HepG2 (cell line): ENCODE data around the gene MGAT5. TPM values are rescaled to one million over a fixed set of nuclear protein-coding genes. Genes with fewer than 3 reads are reported as not detected.

Experiments
- ATAC-seq: fragments of 200-7000 bp; cut with Tn5 transposase; 3 replicates; pipeline ENCODE4 v1.9.1; 2020; ENCODE audit warnings: mild to moderate bottlenecking, moderate library complexity
- BruUV-seq: library from RNA; stranded (reverse); fragments of 400-500 nt; replicated peaks from 2 replicates; lab custom pipeline; 2021; lab: Mats Ljungman, UMichigan
- CTCF ChIA-PET: fragments of 300-600 bp; formaldehyde crosslinking; extraction: SDS; loops from one replicate; lab custom pipeline; 2021; ENCODE audit warnings: low total read pairs, inconsistent platforms, low intra/inter-chr PET ratio; lab: Yijun Ruan, JAX
- POLR2A ChIA-PET: fragments of 350-600 bp; sonication (Branson Sonifier 250); formaldehyde crosslinking; loops from one replicate; lab custom pipeline; 2020; ENCODE audit warnings: antibody characterized with exemption, inconsistent platforms; lab: Yijun Ruan, JAX
- DNase-seq: peaks from one replicate; pipeline ENCODE4 v3.0.0-alpha.2; 2015; ENCODE audit warnings: low spot score
- FAIRE-seq: peaks from 3 replicates; lab custom pipeline; 2011; peaks lifted over from hg19 to GRCh38; lab: Jason Lieb, UNC
- H2AFZ ChIP-seq: one replicate; pipeline ENCODE4 v1.6.1; 2011; ENCODE audit warnings: low read length, inconsistent platforms
- H3K27ac ChIP-seq: fragments of 300-600 bp; 3 replicates; pipeline ENCODE4 v1.8.0; 2011; ENCODE audit warnings: mixed run types, mild to moderate bottlenecking, mixed read lengths, low read length, inconsistent platforms; ENCODE audit not compliant: insufficient read depth; ENCODE audit errors: extremely low read length
- H3K27me3 ChIP-seq, 2 experiments: fragments of 200-600 bp in 1 of 2; 2 replicates in 1 of 2; 3 replicates in 1 of 2; pipeline versions ENCODE4 v1.6.0 to v1.8.0; 2011; ENCODE audit warnings: low read length in 2 of 2, mild to moderate bottlenecking in 2 of 2, moderate library complexity in 2 of 2, inconsistent platforms in 1 of 2; ENCODE audit not compliant: insufficient read depth in 2 of 2, control insufficient read depth in 1 of 2
- H3K36me3 ChIP-seq, 2 experiments: fragments of 200-600 bp in 1 of 2; replicated peaks in 1 of 2; 2 replicates in 1 of 2; 3 replicates in 1 of 2; pipeline versions ENCODE4 v1.5.1 to v1.8.0; 2011; ENCODE audit warnings: low read length in 2 of 2, inconsistent platforms in 1 of 2; ENCODE audit not compliant: insufficient read depth in 2 of 2, control insufficient read depth in 1 of 2
- H3K4me1 ChIP-seq: 2 replicates; pipeline ENCODE4 v1.5.1; 2012; ENCODE audit warnings: low read length, inconsistent platforms; ENCODE audit not compliant: insufficient read depth
- H3K4me2 ChIP-seq: 2 replicates; pipeline ENCODE4 v1.6.0; 2011; ENCODE audit warnings: low read depth, low read length, inconsistent platforms
- H3K4me3 ChIP-seq, 3 experiments: fragments of 200-600 bp in 1 of 3; sonication (generic), shearing (Covaris generic) in 1 of 3; replicated peaks in 1 of 3; 2 replicates each; pipeline ENCODE4 v1.5.1; 2011 to 2016; ENCODE audit warnings: low read length in 3 of 3, inconsistent platforms in 2 of 3, low read depth in 2 of 3, mild to moderate bottlenecking in 2 of 3, control low read depth in 1 of 3, mixed read lengths in 1 of 3; ENCODE audit not compliant: insufficient read depth in 1 of 3
- H3K79me2 ChIP-seq: one replicate; pipeline ENCODE4 v1.6.1; 2011; ENCODE audit warnings: low read length, inconsistent platforms; ENCODE audit not compliant: insufficient read depth
- H3K9ac ChIP-seq: 2 replicates; pipeline ENCODE4 v1.6.0; 2011; ENCODE audit warnings: mild to moderate bottlenecking, low read depth, low read length, inconsistent platforms; ENCODE audit not compliant: insufficient read depth
- H3K9me3 ChIP-seq: 2 replicates; pipeline ENCODE4 v1.5.1; 2012; ENCODE audit warnings: mild to moderate bottlenecking, low read length
- H4K20me1 ChIP-seq: 2 replicates; pipeline ENCODE4 v1.6.0; 2011; ENCODE audit warnings: inconsistent platforms, mild to moderate bottlenecking, low read length, moderate library complexity; ENCODE audit not compliant: insufficient read depth
- ARHGAP35 ChIP-seq: sonication (generic); formaldehyde crosslinking; IDR thresholded peaks from 2 replicates; pipeline ENCODE4 v1.9.0; 2022; ENCODE audit warnings: mild to moderate bottlenecking, inconsistent platforms, moderate library complexity, missing genetic modification reagents, borderline replicate concordance
- ASH2L ChIP-seq: fragments of 300-600, 200-600 bp; sonication (generic); IDR thresholded peaks from 2 replicates; pipeline ENCODE4 v1.7.0; 2017; ENCODE audit warnings: low read depth, mild to moderate bottlenecking, moderate library complexity, mixed read lengths, low read length; ENCODE audit not compliant: insufficient read length
- ESRRA ChIP-seq: sonication (generic); formaldehyde crosslinking; IDR thresholded peaks from 2 replicates; pipeline ENCODE4 v1.5.1; 2020; ENCODE audit warnings: mild to moderate bottlenecking, low read depth, missing genetic modification reagents
- MAZ ChIP-seq, 2 experiments: sonication (generic) in 1 of 2; formaldehyde crosslinking in 1 of 2; IDR thresholded peaks; 2 replicates each; pipeline versions ENCODE4 v1.5.0 to v1.6.1; 2012 to 2020; ENCODE audit warnings: low read depth in 2 of 2, mild to moderate bottlenecking in 2 of 2, borderline replicate concordance in 1 of 2, improper control_type of control experiment in 1 of 2, low read length in 1 of 2, missing genetic modification reagents in 1 of 2, moderate library complexity in 1 of 2
- NFE2L2 ChIP-seq: fragments of 150-350 bp; IDR thresholded peaks from 2 replicates; pipeline ENCODE4 v1.6.1; 2014; ENCODE audit warnings: low read length
- PLRG1 ChIP-seq: fragments of 450-650 bp; conservative IDR thresholded peaks from 2 replicates; pipeline ENCODE4 v1.6.1; 2016
- SCMH1 ChIP-seq: sonication (generic); formaldehyde crosslinking; IDR thresholded peaks from 2 replicates; pipeline ENCODE4 v1.9.0; 2021; ENCODE audit warnings: missing genetic modification reagents, mild to moderate bottlenecking, borderline replicate concordance
- SOX6 ChIP-seq, 2 experiments: fragments of 450-650 bp in 1 of 2; sonication (generic) in 1 of 2; formaldehyde crosslinking in 1 of 2; IDR thresholded peaks; 2 replicates each; pipeline versions ENCODE4 v1.4.0 to v1.6.1; 2017 to 2020; ENCODE audit warnings: antibody characterized with exemption in 1 of 2, mild to moderate bottlenecking in 1 of 2, missing genetic modification reagents in 1 of 2
- TAF15 ChIP-seq: fragments of 200-400 bp; formaldehyde crosslinking; IDR thresholded peaks from one replicate; pipeline ENCODE4 v1.6.1; 2018; ENCODE audit warnings: mild to moderate bottlenecking, low read depth, low read length; ENCODE audit not compliant: poor library complexity, severe bottlenecking
- ZNF224 ChIP-seq: sonication (generic); formaldehyde crosslinking; IDR thresholded peaks from 2 replicates; pipeline ENCODE4 v1.5.0; 2020; ENCODE audit warnings: mild to moderate bottlenecking, missing genetic modification reagents
- ZNF335 ChIP-seq: sonication (generic); formaldehyde crosslinking; IDR thresholded peaks from 2 replicates; pipeline ENCODE4 v1.4.0; 2020; ENCODE audit warnings: missing genetic modification reagents
- ZNF367 ChIP-seq: sonication (generic); formaldehyde crosslinking; IDR thresholded peaks from 2 replicates; pipeline ENCODE4 v1.4.0; 2020; ENCODE audit warnings: missing genetic modification reagents, borderline replicate concordance
- ZNF44 ChIP-seq: sonication (generic); formaldehyde crosslinking; IDR thresholded peaks from 2 replicates; pipeline ENCODE4 v1.5.1; 2020; ENCODE audit warnings: mild to moderate bottlenecking, missing genetic modification reagents
- ZNF576 ChIP-seq: sonication (generic); formaldehyde crosslinking; IDR thresholded peaks from 2 replicates; pipeline ENCODE4 v1.4.0; 2020; ENCODE audit warnings: mild to moderate bottlenecking, missing genetic modification reagents
- ZNF615 ChIP-seq: sonication (generic); formaldehyde crosslinking; IDR thresholded peaks from 2 replicates; pipeline ENCODE4 v1.5.0; 2020; ENCODE audit warnings: mild to moderate bottlenecking, missing genetic modification reagents, borderline replicate concordance
- ZNF746 ChIP-seq: sonication (generic); formaldehyde crosslinking; IDR thresholded peaks from 2 replicates; pipeline ENCODE4 v1.8.0; 2022; ENCODE audit warnings: mild to moderate bottlenecking, missing genetic modification reagents
- ZNF775 ChIP-seq: sonication (generic); formaldehyde crosslinking; IDR thresholded peaks from 2 replicates; pipeline ENCODE4 v1.4.0; 2020; ENCODE audit warnings: missing genetic modification reagents, mild to moderate bottlenecking, moderate library complexity, borderline replicate concordance
- ZNF782 ChIP-seq: sonication (generic); formaldehyde crosslinking; IDR thresholded peaks from 2 replicates; pipeline ENCODE4 v1.4.0; 2020; ENCODE audit warnings: missing genetic modification reagents, mild to moderate bottlenecking, borderline replicate concordance
- WGBS: methylation state at CpG from one replicate; pipeline ENCODE4 v1.1.6; 2017; ENCODE audit warnings: low lambda C conversion rate; 5-methylcytosine and 5-hydroxymethylcytosine counted together
- in situ Hi-C: cut with HindIII; loops from 2 replicates; pipeline ENCODE4 v1.10.0; 2017; ENCODE audit warnings: low pct_unique_long_range_greater_than_20kb; ENCODE audit not compliant: extremely low pct_ligation_motif_present
- intact Hi-C: fragments of 100-400 bp; cut with micrococcal nuclease; formaldehyde crosslinking; loops from one replicate; pipeline ENCODE4 v1.10.0; 2022; ENCODE audit not compliant: unreplicated experiment
- polyA plus RNA-seq, 8 experiments: library from polyadenylated mRNA; depleted of rRNA in 3 of 8; stranded (reverse) in 7 of 8; unstranded in 1 of 8; fragments of >200 nt; fragmentation: Illumina TruSeq in 4 of 8; extraction: Trizol in 4 of 8; gene quantifications; 2 replicates each; pipeline versions ENCODE4 v1.2.1 to v1.2.3, GENCODE V29; 2011 to 2016; ENCODE audit warnings: low read depth in 4 of 8, missing spikeins in 1 of 8, mixed read lengths in 1 of 8; ENCODE audit not compliant: insufficient read depth in 1 of 8
- total RNA-seq, 5 experiments: library from RNA; depleted of rRNA; stranded (reverse); fragments of >200 nt; fragmentation: Illumina TruSeq; extraction: Trizol; gene quantifications; 2 replicates each; pipeline ENCODE4 v1.2.3, GENCODE V29; 2016; ENCODE audit warnings: low read depth in 1 of 5

MGAT5 gene
- total and polyA plus RNA-seq, 2 of the 13 experiments (the other 11 are each of a cell fraction or from before 2014, with no cell fraction given), result 33.1 to 60.2 TPM

- no peak for TF ChIP-seq NFE2L2
- TF ChIP-seq ESRRA, result no peak
Measured at GRCh38 chr2:134468164-134468563, 214.3 kb downstream of the MGAT5 start (continued).

- Histone ChIP-seq H3K9me3 (peaks cover 3% of the 10 kb centered on the region; the same call in 1 of the 2 replicates), H3K9ac (no peak overlapping the region), H3K79me2 (no peaks in the 10 kb centered on the region), H3K4me3 (no peak overlapping the region), H4K20me1 (no peaks in the 10 kb centered on the region), H2AFZ (no peak overlapping the region), H3K27me3 (peaks cover 2 to 22% of the 10 kb centered on the region in 2 experiments; a peak in 4 of 5 replicates), H3K27ac (no peak overlapping the region), H3K4me2 (no peak overlapping the region), H3K36me3 (no peaks in the 10 kb centered on the region), H3K4me1 (no peaks in the 10 kb centered on the region)
- ATAC-seq, result no peak; the same call in 1 of the 3 replicates
- 49% methylated on average over 11 of the region's 12 CpGs for WGBS
- no peak for FAIRE-seq
- no peak for DNase-seq
- intact Hi-C loops (loop anchor here (10.0 kb wide), 1 partner anchor 236 kb away; no protein-coding TSS in a partner anchor), in situ Hi-C loops (no loop called here)
- no peak for TF ChIP-seq ZNF775 (CRISPR knock-in tag)
- TF ChIP-seq ZNF335 (CRISPR knock-in tag), result no peak
- TF ChIP-seq ZNF367, result no peak
- no peak for TF ChIP-seq ZNF44
- TF ChIP-seq SOX6 (IDR thresholded peaks at IDR 0.05), result no peak
- no peak for TF ChIP-seq SOX6 (CRISPR knock-in tag; IDR thresholded peaks at IDR 0.05)
- no peak for TF ChIP-seq ASH2L
- no peak for TF ChIP-seq TAF15
- no peak for TF ChIP-seq SCMH1 (CRISPR knock-in tag)
- TF ChIP-seq ZNF576 (CRISPR knock-in tag), result no peak
- no peak for TF ChIP-seq ZNF615 (CRISPR knock-in tag)
- TF ChIP-seq ZNF746 (CRISPR knock-in tag), result no peak
- no peak for TF ChIP-seq ARHGAP35 (CRISPR knock-in tag)
- TF ChIP-seq MAZ (IDR thresholded peaks at IDR 0.05; ENCODE audit: borderline replicate concordance, low read depth, low read length), result no peak
- TF ChIP-seq MAZ (CRISPR knock-in tag; IDR thresholded peaks at IDR 0.05; ENCODE audit: low read depth), result no peak
- no peak for TF ChIP-seq ZNF224 (CRISPR knock-in tag)
- TF ChIP-seq PLRG1, result no peak
- no peak for TF ChIP-seq ZNF782 (CRISPR knock-in tag)
- POLR2A ChIA-PET, result no interaction called here
- CTCF ChIA-PET, result no interaction called here
- no TSS peak for BruUV-seq
Measured at GRCh38 chr2:134468776-134469175, 214.9 kb downstream of the MGAT5 start.
